Liver (tissue), 9 donors: ENCODE measurements around the gene ST7. TPM values are rescaled to one million over a fixed set of nuclear protein-coding genes. Genes with fewer than 3 reads are reported as not detected.

ENCODE experiments used
- DNase-seq: peaks from one replicate; pipeline ENCODE4 v3.0.0-alpha.2; 2017; ENCODE audit warnings: low spot score
- H3K27ac ChIP-seq, 2 donors: one replicate each; pipeline ENCODE4 v1.7.0; 2013; ENCODE audit warnings: inconsistent platforms in 2 of 2, low read length in 2 of 2, control low read depth in 1 of 2, low read depth in 1 of 2, mild to moderate bottlenecking in 1 of 2
- H3K27me3 ChIP-seq, 4 donors: one replicate each; pipeline versions ENCODE4 v1.6.1 to v1.7.0; 2013; ENCODE audit warnings: low read length in 3 of 4, inconsistent platforms in 1 of 4, mild to moderate bottlenecking in 1 of 4, moderate library complexity in 1 of 4; ENCODE audit not compliant: control insufficient read depth in 4 of 4, insufficient read depth in 4 of 4
- H3K36me3 ChIP-seq, 4 donors: one replicate each; pipeline versions ENCODE4 v1.6.1 to v1.7.0; 2013; ENCODE audit warnings: low read length in 3 of 4, mild to moderate bottlenecking in 3 of 4, low read depth in 1 of 4, moderate library complexity in 1 of 4; ENCODE audit not compliant: control insufficient read depth in 4 of 4, insufficient read depth in 3 of 4
- H3K4me1 ChIP-seq, 4 donors: one replicate each; pipeline versions ENCODE4 v1.6.1 to v1.7.0; 2013; ENCODE audit warnings: low read length in 3 of 4, mild to moderate bottlenecking in 3 of 4, moderate library complexity in 1 of 4; ENCODE audit not compliant: control insufficient read depth in 4 of 4, insufficient read depth in 4 of 4
- H3K4me3 ChIP-seq, 3 donors: one replicate each; pipeline versions ENCODE4 v1.6.1 to v1.7.0; 2013; ENCODE audit warnings: low read length in 3 of 3, control low read depth in 1 of 3, low read depth in 1 of 3, mild to moderate bottlenecking in 1 of 3
- H3K9ac ChIP-seq, 2 donors: one replicate each; pipeline ENCODE4 v1.7.0; 2013; ENCODE audit warnings: low read length in 2 of 2, mild to moderate bottlenecking in 2 of 2, moderate library complexity in 2 of 2, control low read depth in 1 of 2, low read depth in 1 of 2
- H3K9me3 ChIP-seq, 4 donors: one replicate each; pipeline versions ENCODE4 v1.6.1 to v1.7.0; 2013; ENCODE audit warnings: low read length in 3 of 4; ENCODE audit not compliant: control insufficient read depth in 4 of 4
- ATF3 ChIP-seq: IDR thresholded peaks from 2 replicates; pipeline ENCODE4 v1.6.1; 2016; ENCODE audit warnings: antibody characterized with exemption
- EGR1 ChIP-seq, 2 donors: IDR thresholded peaks; 2 replicates each; pipeline ENCODE4 v1.6.1; 2016 to 2018; ENCODE audit warnings: antibody characterized with exemption in 2 of 2, low read depth in 2 of 2
- FOXA1 ChIP-seq: IDR thresholded peaks from 2 replicates; pipeline ENCODE4 v1.6.1; 2016; ENCODE audit warnings: antibody characterized with exemption
- FOXA2 ChIP-seq: IDR thresholded peaks from 2 replicates; pipeline ENCODE4 v1.6.1; 2016; ENCODE audit warnings: antibody characterized with exemption
- GABPA ChIP-seq, 2 donors: IDR thresholded peaks in 1 of 2; conservative IDR thresholded peaks in 1 of 2; 2 replicates each; pipeline ENCODE4 v1.6.1; 2016; ENCODE audit warnings: antibody characterized with exemption in 2 of 2, mild to moderate bottlenecking in 1 of 2, moderate library complexity in 1 of 2
- HNF4A ChIP-seq, 2 donors: conservative IDR thresholded peaks; 2 replicates each; pipeline ENCODE4 v1.6.1; 2016; ENCODE audit warnings: antibody characterized with exemption in 2 of 2, mild to moderate bottlenecking in 2 of 2
- HNF4G ChIP-seq: IDR thresholded peaks from 2 replicates; pipeline ENCODE4 v1.6.1; 2016; ENCODE audit warnings: antibody characterized with exemption
- JUND ChIP-seq, 2 donors: IDR thresholded peaks; 2 replicates each; pipeline ENCODE4 v1.6.1; 2016; ENCODE audit warnings: antibody characterized with exemption in 2 of 2
- MAX ChIP-seq: IDR thresholded peaks from 2 replicates; pipeline ENCODE4 v1.6.1; 2016; ENCODE audit warnings: antibody characterized with exemption
- NR2F2 ChIP-seq: IDR thresholded peaks from 2 replicates; pipeline ENCODE4 v1.6.1; 2016; ENCODE audit warnings: antibody characterized with exemption
- RAD21 ChIP-seq, 2 donors: IDR thresholded peaks; 2 replicates each; pipeline ENCODE4 v1.6.1; 2016; ENCODE audit warnings: antibody characterized with exemption in 2 of 2, mild to moderate bottlenecking in 2 of 2
- REST ChIP-seq: IDR thresholded peaks from 2 replicates; pipeline ENCODE4 v1.6.1; 2016; ENCODE audit warnings: antibody characterized with exemption, mild to moderate bottlenecking
- RXRA ChIP-seq, 2 donors: IDR thresholded peaks; 2 replicates each; pipeline ENCODE4 v1.6.1; 2017 to 2018; ENCODE audit warnings: antibody characterized with exemption in 2 of 2, mild to moderate bottlenecking in 1 of 2
- SP1 ChIP-seq: IDR thresholded peaks from 2 replicates; pipeline ENCODE4 v1.6.1; 2018; ENCODE audit warnings: antibody characterized with exemption, mild to moderate bottlenecking
- TAF1 ChIP-seq: conservative IDR thresholded peaks from 2 replicates; pipeline ENCODE4 v1.6.1; 2016; ENCODE audit warnings: antibody characterized with exemption, mild to moderate bottlenecking
- YY1 ChIP-seq: IDR thresholded peaks from 2 replicates; pipeline ENCODE4 v1.6.1; 2016; ENCODE audit warnings: antibody characterized with exemption, mild to moderate bottlenecking
- ZBTB33 ChIP-seq: IDR thresholded peaks from 2 replicates; pipeline ENCODE4 v1.6.1; 2016; ENCODE audit warnings: antibody characterized with exemption
- WGBS: extraction: QIAGEN DNeasy Blood & Tissue Kit; methylation state at CpG from one replicate; pipeline ENCODE4 v1.1.7; 2013; 5-methylcytosine and 5-hydroxymethylcytosine counted together
- polyA plus RNA-seq, 2 donors: library from polyadenylated mRNA; stranded (reverse) in 1 of 2; unstranded in 1 of 2; fragments of 200-250 nt in 1 of 2; fragments of >200 nt in 1 of 2; fragmentation: Nextera tagmentation in 1 of 2; extraction: Ambion mirVana in 1 of 2; gene quantifications; one replicate each; pipeline versions ENCODE4 v1.2.1 to v1.2.3, GENCODE V29; 2013 to 2015
- total RNA-seq, 2 donors: library from RNA; depleted of rRNA; stranded (reverse); fragments of >200 nt; gene quantifications; one replicate each; pipeline ENCODE4 v1.2.3, GENCODE V29; 2014
- TF ChIP-seq, protein P1 (sequence below): fragments of 150-350 bp; IDR thresholded peaks from 2 replicates; pipeline ENCODE4 v1.5.1; 2017; ENCODE audit warnings: improper control_type of control experiment, low read depth, low read length; ENCODE audit not compliant: missing input control
- donor health status: healthy.
- donor health status: healthy.
- donor health status: healthy.
- donor health status: healthy.
- donor health status: healthy.

ST7 gene
- total and polyA plus RNA-seq, 4 donors, result 13.5 to 30.7 (median 22.6) TPM

DNA sequence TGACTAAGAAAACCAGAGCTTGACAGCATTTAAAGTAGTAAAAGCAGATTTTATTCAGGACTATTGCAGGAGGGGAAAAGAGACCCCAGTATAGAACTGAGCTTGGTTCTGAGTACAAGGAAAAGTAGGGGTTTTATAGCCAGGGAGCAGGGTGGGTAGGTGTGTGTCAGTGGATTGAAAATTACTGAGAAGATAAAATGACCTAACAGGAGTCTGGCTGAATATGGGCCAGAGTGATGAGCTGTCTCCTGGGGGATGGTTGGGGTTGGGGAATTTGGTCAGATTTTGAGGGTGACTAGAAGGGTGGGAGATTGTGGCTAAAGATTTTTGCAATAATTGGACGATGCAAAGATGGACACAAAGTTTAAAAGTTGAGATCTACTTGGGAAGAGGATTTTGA lies 114.0 kb downstream of the ST7 start:
- H3K9ac ChIP-seq, result no peak overlapping the region
- no peak for DNase-seq
- 88% methylated on average over 1 of the region's 1 CpG for WGBS
- no peaks in the 10 kb centered on the region for H3K9me3 ChIP-seq
- peaks cover 2 to 21% (median 4%) of the 10 kb centered on the region in 4 donors for H3K4me1 ChIP-seq
- H3K36me3 ChIP-seq, result no peaks in the 10 kb centered on the region
- H3K27ac ChIP-seq, result no peak overlapping the region
- TF ChIP-seq FOXA2 (no peak), EGR1 (IDR thresholded peaks at IDR 0.05; ENCODE audit: low read depth in 2 of 2) (no peak), RXRA (IDR thresholded peaks at IDR 0.05) (no peak), REST (no peak), JUND (IDR thresholded peaks at IDR 0.05) (no peak), YY1 (no peak), ZBTB33 (no peak), SP1 (no peak), HNF4G (no peak), RAD21 (IDR thresholded peaks at IDR 0.05) (no peak), FOXA1 (no peak), HNF4A (conservative IDR thresholded peaks at IDR 0.05) (no peak), MAX (no peak), ATF3 (no peak), NR2F2 (no peak)
- TF ChIP-seq, protein P1, sequence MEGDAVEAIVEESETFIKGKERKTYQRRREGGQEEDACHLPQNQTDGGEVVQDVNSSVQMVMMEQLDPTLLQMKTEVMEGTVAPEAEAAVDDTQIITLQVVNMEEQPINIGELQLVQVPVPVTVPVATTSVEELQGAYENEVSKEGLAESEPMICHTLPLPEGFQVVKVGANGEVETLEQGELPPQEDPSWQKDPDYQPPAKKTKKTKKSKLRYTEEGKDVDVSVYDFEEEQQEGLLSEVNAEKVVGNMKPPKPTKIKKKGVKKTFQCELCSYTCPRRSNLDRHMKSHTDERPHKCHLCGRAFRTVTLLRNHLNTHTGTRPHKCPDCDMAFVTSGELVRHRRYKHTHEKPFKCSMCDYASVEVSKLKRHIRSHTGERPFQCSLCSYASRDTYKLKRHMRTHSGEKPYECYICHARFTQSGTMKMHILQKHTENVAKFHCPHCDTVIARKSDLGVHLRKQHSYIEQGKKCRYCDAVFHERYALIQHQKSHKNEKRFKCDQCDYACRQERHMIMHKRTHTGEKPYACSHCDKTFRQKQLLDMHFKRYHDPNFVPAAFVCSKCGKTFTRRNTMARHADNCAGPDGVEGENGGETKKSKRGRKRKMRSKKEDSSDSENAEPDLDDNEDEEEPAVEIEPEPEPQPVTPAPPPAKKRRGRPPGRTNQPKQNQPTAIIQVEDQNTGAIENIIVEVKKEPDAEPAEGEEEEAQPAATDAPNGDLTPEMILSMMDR, result no peak
- no peaks in the 10 kb centered on the region for H3K27me3 ChIP-seq
- H3K4me3 ChIP-seq, result no peak overlapping the region

DNA sequence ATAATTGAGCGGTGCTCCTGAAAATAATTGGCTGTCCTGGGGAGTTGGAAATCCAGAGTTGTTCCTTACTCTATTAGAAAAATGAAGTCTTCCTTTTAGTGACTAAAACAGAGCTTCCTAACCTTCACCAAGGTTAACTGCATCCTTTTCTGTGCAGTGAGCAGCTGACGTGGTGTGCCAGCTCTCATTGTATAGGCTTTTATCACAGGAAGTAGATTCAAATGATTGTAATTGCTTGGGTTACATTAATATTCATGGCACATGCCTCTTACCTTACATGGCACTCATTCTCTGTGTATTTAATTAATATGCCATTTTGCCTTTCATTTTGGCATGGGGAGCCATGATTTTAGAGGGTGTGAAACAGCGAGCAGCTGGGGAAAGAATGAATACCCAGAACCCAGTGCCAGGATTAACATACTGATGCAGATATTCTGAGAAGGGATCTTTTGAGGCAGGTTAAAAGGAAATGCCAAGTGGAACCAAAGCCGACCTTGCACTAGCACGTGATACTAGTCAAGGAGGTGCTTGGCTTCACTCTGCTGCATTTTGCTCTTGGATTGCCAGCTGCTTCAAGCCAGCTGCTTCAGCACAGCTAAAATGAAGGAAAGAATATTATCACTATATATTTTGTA lies 115.3 kb downstream of the ST7 start:
- Histone ChIP-seq H3K9ac (no peak overlapping the region), H3K4me3 (no peak overlapping the region), H3K9me3 (no peaks in the 10 kb centered on the region), H3K36me3 (no peaks in the 10 kb centered on the region), H3K27me3 (no peaks in the 10 kb centered on the region), H3K4me1 (peaks cover 3 to 27% (median 9%) of the 10 kb centered on the region in 4 donors), H3K27ac (no peak overlapping the region)
- no peak for DNase-seq
- 92% methylated on average over 5 of the region's 5 CpGs for WGBS
- TF ChIP-seq GABPA (IDR thresholded peaks at IDR 0.05 in 1 of 2, conservative IDR thresholded peaks at IDR 0.05 in 1 of 2) (no peak), FOXA2 (no peak), FOXA1 (no peak), JUND (IDR thresholded peaks at IDR 0.05) (no peak), TAF1 (no peak), ATF3 (no peak), ZBTB33 (no peak), EGR1 (IDR thresholded peaks at IDR 0.05; ENCODE audit: low read depth in 2 of 2) (no peak), RXRA (IDR thresholded peaks at IDR 0.05) (no peak)
- TF ChIP-seq, protein P1, result no peak
